ENCODE results near the gene GET4. TPM values are rescaled to one million over a fixed set of nuclear protein-coding genes. Genes with fewer than 3 reads are reported as not detected.

The GET4 gene, protein sequence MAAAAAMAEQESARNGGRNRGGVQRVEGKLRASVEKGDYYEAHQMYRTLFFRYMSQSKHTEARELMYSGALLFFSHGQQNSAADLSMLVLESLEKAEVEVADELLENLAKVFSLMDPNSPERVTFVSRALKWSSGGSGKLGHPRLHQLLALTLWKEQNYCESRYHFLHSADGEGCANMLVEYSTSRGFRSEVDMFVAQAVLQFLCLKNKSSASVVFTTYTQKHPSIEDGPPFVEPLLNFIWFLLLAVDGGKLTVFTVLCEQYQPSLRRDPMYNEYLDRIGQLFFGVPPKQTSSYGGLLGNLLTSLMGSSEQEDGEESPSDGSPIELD
- 26.6 TPM for total RNA-seq
- 10 to 100 TPM; 31.9 to 50.2 (median 42.3) TPM for polyA plus RNA-seq (ENCODE audit: insufficient read depth in 1 of 8, insufficient read length in 8 of 8, low replicate concordance in 1 of 8)
- long read RNA-seq, donor 1, full-length matches to known transcripts, result 8 of 8 reads
- long read RNA-seq, donor 1, partial matches to known transcripts, result 0 of 8 reads
- long read RNA-seq, donor 1, other reads (novel, unspliced or antisense), result 0 of 8 reads
- long read RNA-seq, donor 2, partial matches to known transcripts, result 0 of 4 reads
- long read RNA-seq, donor 2, other reads (novel, unspliced or antisense), result 0 of 4 reads
- long read RNA-seq, donor 3, full-length matches to known transcripts, result 34 of 34 reads
- long read RNA-seq, donor 3, partial matches to known transcripts, result 0 of 34 reads
- long read RNA-seq, donor 3, other reads (novel, unspliced or antisense), result 0 of 34 reads
- long read RNA-seq, donor 4, full-length matches to known transcripts, result 15 of 15 reads
- long read RNA-seq, donor 4, partial matches to known transcripts, result 0 of 15 reads
- long read RNA-seq, donor 4, other reads (novel, unspliced or antisense), result 0 of 15 reads
- long read RNA-seq, donor 5, full-length matches to known transcripts, result 43 of 43 reads
- long read RNA-seq, donor 5, partial matches to known transcripts, result 0 of 43 reads
- long read RNA-seq, donor 5, other reads (novel, unspliced or antisense), result 0 of 43 reads
- long read RNA-seq, donor 6, full-length matches to known transcripts, result 44 of 44 reads
- long read RNA-seq, donor 6, partial matches to known transcripts, result 0 of 44 reads
- long read RNA-seq, donor 6, other reads (novel, unspliced or antisense), result 0 of 44 reads
- long read RNA-seq, donor 7, transcript GET4-201 (9 exons, 2,090 nt), result major isoform, 19 of 19 reads
- long read RNA-seq, donor 7, partial matches to known transcripts, result 0 of 19 reads
- long read RNA-seq, donor 7, other reads (novel, unspliced or antisense), result 0 of 19 reads
- long read RNA-seq, donor 8, transcript GET4-201 (9 exons, 2,090 nt), result major isoform, 8 of 8 reads
- long read RNA-seq, donor 8, partial matches to known transcripts, result 0 of 8 reads
- long read RNA-seq, donor 8, other reads (novel, unspliced or antisense), result 0 of 8 reads
- long read RNA-seq, donor 9, full-length matches to known transcripts, result 12 of 12 reads
- long read RNA-seq, donor 9, partial matches to known transcripts, result 0 of 12 reads
- long read RNA-seq, donor 9, other reads (novel, unspliced or antisense), result 0 of 12 reads
- long read RNA-seq, donor 10, full-length matches to known transcripts, result 15 of 31 reads
- long read RNA-seq, donor 10, partial matches to known transcripts, result 16 of 31 reads
- long read RNA-seq, donor 10, other reads (novel, unspliced or antisense), result 0 of 31 reads
- long read RNA-seq, donor 11, full-length matches to known transcripts, result 16 of 16 reads
- long read RNA-seq, donor 11, partial matches to known transcripts, result 0 of 16 reads
- long read RNA-seq, donor 11, other reads (novel, unspliced or antisense), result 0 of 16 reads

DNA sequence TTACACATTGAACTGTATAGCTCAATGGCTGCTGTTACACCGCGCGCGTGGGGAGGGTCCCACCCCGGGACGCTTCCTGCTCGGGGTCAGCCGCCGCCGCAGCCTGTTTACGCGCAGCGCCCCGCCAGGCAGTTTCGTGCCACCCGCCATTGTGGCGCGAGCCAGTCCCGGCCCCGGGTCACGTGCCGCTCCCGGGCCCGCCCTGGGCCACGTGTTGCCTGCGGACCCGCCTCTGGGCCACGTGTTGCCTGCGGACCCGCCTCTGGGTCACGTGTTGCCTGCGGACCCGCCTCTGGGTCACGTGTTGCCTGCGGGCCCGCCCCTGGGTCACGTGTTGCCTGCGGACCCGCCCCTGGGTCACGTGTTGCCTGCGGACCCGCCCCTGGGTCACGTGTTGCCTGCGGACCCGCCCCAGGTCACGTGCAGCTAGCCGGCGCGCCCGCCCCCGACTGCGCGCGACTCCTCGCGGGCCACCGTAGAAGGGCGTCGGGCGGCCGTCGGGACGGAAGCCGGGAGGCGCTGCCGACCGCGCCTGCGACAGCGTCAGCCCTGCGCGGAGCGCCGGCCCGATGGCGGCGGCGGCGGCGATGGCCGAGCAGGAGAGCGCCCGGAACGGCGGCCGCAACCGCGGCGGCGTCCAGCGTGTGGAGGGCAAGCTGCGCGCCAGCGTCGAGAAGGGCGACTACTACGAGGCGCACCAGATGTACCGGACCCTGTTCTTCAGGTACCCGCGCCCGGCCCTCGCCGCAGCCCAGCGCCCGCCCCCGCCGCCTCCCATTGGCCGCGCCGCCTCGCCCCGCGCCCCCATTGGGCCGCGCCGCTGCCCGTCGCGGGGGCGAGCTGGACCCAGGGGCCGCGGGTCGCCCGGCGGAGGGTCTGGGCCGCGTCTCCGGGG, at the start of gene GET4:
Gene GET4, plus strand, starts transcription at position 478 of the 895 bp plus-strand sequence. Its CDS starts 92 bp downstream, at position 570.
- Histone ChIP-seq H3K4me1 (ENCODE audit: control insufficient read depth, insufficient read depth, low read length) (peaks cover 57% of the 10 kb centered on the region), H3K9me3 (replicated peaks; ENCODE audit: control insufficient read depth, low read depth, low read length) (no peaks in the 10 kb centered on the region), H3K27me3 (ENCODE audit: control insufficient read depth, insufficient read depth, low read length) (no peaks in the 10 kb centered on the region), H3K27ac (ENCODE audit: low read length) (peak within 1 kb of the TSS; percentile 87), H3K36me3 (ENCODE audit: control insufficient read depth, insufficient read depth, low read length) (peaks cover 36% of the 10 kb centered on the region), H3K4me3 (ENCODE audit: low read length) (peak within 1 kb of the TSS; percentile 71)
- WGBS (ENCODE audit: insufficient coverage), result under 1% methylated on average over 129 of the region's 129 CpGs
- peak; percentile 98 for DNase-seq

DNA sequence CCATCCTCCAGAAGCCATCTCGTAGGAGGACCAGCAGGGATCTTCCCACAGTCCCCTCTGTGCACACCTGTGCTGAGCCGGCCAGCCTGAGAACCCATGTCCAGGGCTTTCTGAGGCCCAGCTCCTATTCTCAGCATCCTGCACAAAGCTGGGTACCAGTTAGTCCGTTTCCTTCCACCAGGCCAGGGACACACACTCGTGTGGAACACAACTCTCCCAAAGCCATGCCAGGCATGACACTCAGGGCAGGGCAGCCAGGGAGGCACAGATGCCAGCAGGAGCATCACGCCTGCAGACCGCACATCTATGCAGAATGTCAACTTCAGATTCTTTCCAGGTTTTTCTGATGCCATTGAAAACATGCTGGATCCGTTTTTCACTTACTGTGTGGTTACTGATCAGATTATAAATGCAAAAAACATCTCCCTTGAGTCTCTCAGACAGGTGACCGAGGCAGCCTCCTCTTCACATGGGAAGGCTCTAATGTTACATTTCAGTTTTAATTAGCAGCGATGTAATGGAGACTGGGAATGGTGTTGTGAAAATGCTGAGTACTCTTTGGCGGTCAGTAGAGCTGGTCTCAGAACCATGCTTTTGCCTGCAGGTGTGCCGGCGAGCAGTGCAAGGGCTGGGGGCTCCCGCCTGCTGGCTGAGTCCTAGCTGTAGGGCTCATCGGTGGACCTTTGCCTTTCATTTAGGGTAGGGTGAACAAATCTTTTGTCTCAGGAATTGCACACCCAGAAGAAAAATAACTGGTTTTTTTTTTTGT, 47.4 kb upstream of the GET4 start:
- 75% methylated on average over 10 of the region's 14 CpGs for WGBS (ENCODE audit: insufficient coverage)
- Histone ChIP-seq H3K27me3 (ENCODE audit: control insufficient read depth, insufficient read depth, low read length) (no peaks in the 10 kb centered on the region), H3K9me3 (replicated peaks; ENCODE audit: control insufficient read depth, low read depth, low read length) (no peaks in the 10 kb centered on the region), H3K36me3 (ENCODE audit: control insufficient read depth, insufficient read depth, low read length) (peaks cover 22% of the 10 kb centered on the region), H3K27ac (ENCODE audit: low read length) (peak overlapping the region; percentile 42), H3K4me1 (ENCODE audit: control insufficient read depth, insufficient read depth, low read length) (peaks cover 69% of the 10 kb centered on the region), H3K4me3 (ENCODE audit: low read length) (no peak overlapping the region)
- DNase-seq, result no peak

DNA sequence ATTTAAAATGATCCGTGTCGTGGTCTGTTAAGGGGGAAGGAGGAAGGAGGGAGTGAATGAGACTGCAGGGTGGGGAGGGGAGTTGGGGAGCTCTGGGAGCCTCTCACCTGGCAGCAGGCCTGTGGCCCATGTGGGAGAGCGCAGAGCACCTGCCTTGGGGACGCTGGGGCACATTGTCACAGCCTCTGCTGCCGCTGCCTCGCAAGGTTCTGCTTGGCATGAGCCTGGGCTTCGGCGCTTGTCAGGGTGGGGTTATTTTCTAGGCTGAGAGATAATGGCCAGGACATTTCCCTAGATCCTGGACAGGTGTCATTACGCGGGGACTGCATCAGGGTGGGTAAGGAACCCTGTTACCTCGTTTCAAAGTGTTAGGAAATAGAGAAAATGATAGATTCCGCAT, 46.3 kb upstream of the GET4 start:
- H3K4me1 ChIP-seq (ENCODE audit: control insufficient read depth, insufficient read depth, low read length), result peaks cover 64% of the 10 kb centered on the region
- no peaks in the 10 kb centered on the region for H3K27me3 ChIP-seq (ENCODE audit: control insufficient read depth, insufficient read depth, low read length)
- DNase-seq, result no peak
- H3K4me3 ChIP-seq (ENCODE audit: low read length), result no peak overlapping the region
- H3K27ac ChIP-seq (ENCODE audit: low read length), result peak overlapping the region; percentile 81
- peaks cover 30% of the 10 kb centered on the region for H3K36me3 ChIP-seq (ENCODE audit: control insufficient read depth, insufficient read depth, low read length)
- H3K9me3 ChIP-seq (replicated peaks; ENCODE audit: control insufficient read depth, low read depth, low read length), result no peaks in the 10 kb centered on the region
- WGBS (ENCODE audit: insufficient coverage), result 83% methylated on average over 8 of the region's 12 CpGs

DNA sequence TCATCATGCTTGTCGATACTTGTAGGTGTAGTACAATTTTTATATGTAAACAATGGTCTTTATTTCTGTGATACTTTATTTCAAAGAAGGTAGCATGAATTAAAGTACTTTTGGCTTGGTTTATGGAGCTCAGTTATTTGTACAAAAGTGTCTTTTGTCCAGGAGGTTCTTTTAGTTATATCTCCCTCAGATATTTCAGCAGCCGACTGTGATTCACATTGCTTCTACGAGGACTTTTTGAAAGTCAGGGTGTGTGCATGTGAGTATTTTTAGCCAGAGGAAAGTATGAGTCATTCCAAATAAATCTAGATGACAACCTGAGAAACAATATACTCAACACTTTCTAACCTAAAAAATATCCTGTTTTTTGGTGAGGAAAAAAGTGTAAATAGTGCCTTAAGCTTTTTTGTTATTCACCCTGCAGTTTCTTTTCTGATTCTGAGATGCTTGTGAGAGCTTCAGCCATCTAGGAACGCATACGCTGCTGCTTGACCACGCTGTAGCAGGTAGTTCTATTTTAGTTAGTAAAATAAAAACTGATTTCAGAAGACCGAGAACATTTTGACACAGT, 44.7 kb upstream of the GET4 start:
- Histone ChIP-seq H3K4me1 (ENCODE audit: control insufficient read depth, insufficient read depth, low read length) (peaks cover 64% of the 10 kb centered on the region), H3K27ac (ENCODE audit: low read length) (peak overlapping the region; percentile 81), H3K4me3 (ENCODE audit: low read length) (no peak overlapping the region), H3K9me3 (replicated peaks; ENCODE audit: control insufficient read depth, low read depth, low read length) (no peaks in the 10 kb centered on the region), H3K27me3 (ENCODE audit: control insufficient read depth, insufficient read depth, low read length) (no peaks in the 10 kb centered on the region), H3K36me3 (ENCODE audit: control insufficient read depth, insufficient read depth, low read length) (peaks cover 44% of the 10 kb centered on the region)
- no CpG with 5 or more reads among the region's 7 CpGs for WGBS (ENCODE audit: insufficient coverage)
- peak; percentile 93 for DNase-seq

DNA sequence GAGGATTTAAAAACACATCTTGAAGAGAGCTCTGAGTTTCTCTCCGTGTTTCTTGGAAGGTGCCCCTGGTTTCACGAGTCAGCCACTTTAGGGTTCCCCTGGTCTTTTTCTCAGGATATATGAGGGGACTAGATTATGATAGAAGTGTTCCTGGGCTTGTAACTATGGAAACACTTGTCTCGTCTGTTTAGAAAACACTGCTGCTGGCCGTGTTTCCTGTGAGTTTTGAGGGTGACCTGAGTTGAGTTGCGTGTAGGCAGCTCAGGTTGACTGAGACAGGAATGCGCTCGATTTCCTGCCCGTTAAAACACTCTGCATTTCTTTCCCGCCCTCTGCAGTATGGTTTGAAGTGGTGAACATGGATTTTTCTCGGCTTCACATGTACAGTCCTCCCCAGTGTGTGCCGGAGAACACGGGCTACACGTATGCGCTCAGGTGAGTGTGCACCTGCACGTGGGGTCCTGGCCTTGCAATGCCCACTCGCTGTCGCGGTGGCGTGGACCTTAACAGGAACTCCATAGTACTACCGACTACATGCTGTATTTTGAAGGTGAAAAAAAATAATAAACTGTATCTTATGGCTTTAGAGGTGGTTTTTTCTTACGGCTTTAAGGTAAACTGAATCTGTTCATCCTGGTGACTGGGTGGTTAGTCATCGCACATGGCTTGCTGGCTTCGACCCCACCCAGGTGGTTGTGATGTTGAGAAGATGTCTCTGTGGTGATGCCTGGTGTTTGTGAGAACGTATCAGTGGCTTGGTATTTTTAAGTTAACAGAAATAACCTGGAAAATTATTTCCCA, 44.0 kb upstream of the GET4 start, which contains the start of gene SUN1:
Gene SUN1, plus strand, starts transcription at position 310 of the 801 bp plus-strand sequence. Its CDS starts 49 bp downstream, at position 359.
- peak; percentile 81 for DNase-seq
- Histone ChIP-seq H3K4me1 (ENCODE audit: control insufficient read depth, insufficient read depth, low read length) (peaks cover 67% of the 10 kb centered on the region), H3K36me3 (ENCODE audit: control insufficient read depth, insufficient read depth, low read length) (peaks cover 50% of the 10 kb centered on the region), H3K27ac (ENCODE audit: low read length) (peak within 1 kb of the TSS; percentile 81), H3K4me3 (ENCODE audit: low read length) (no peak within 1 kb of the TSS), H3K27me3 (ENCODE audit: control insufficient read depth, insufficient read depth, low read length) (no peaks in the 10 kb centered on the region), H3K9me3 (replicated peaks; ENCODE audit: control insufficient read depth, low read depth, low read length) (no peaks in the 10 kb centered on the region)
- 38% methylated on average over 8 of the region's 24 CpGs for WGBS (ENCODE audit: insufficient coverage)

DNA sequence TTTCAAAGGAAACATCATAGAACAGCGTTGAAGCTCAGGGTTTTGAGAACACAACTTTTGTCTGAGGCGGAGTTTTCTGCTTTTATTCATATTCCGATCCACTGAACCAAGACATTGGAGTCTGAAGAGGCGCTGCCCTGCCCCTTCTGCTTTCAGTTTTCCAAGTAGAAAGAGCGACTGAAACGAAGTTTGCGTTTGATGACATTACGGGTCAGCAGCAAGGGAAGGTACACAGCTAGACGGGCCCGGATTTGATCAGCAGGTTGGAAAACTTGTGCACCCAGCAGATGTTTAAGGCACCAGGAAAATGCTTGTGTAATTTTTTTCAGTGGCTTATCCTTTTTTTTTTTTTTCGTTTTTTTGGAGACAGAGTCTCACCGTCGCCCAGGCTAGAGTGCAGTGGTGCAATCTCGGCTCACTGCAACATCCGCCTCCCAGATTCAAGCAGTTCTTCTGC, 43.4 kb upstream of the GET4 start:
- H3K27ac ChIP-seq (ENCODE audit: low read length), result peak overlapping the region; percentile 81
- no peak overlapping the region for H3K4me3 ChIP-seq (ENCODE audit: low read length)
- H3K4me1 ChIP-seq (ENCODE audit: control insufficient read depth, insufficient read depth, low read length), result peaks cover 69% of the 10 kb centered on the region
- H3K9me3 ChIP-seq (replicated peaks; ENCODE audit: control insufficient read depth, low read depth, low read length), result no peaks in the 10 kb centered on the region
- WGBS (ENCODE audit: insufficient coverage), result 85% methylated on average over 12 of the region's 15 CpGs
- no peaks in the 10 kb centered on the region for H3K27me3 ChIP-seq (ENCODE audit: control insufficient read depth, insufficient read depth, low read length)
- no peak for DNase-seq
- H3K36me3 ChIP-seq (ENCODE audit: control insufficient read depth, insufficient read depth, low read length), result peaks cover 53% of the 10 kb centered on the region

DNA sequence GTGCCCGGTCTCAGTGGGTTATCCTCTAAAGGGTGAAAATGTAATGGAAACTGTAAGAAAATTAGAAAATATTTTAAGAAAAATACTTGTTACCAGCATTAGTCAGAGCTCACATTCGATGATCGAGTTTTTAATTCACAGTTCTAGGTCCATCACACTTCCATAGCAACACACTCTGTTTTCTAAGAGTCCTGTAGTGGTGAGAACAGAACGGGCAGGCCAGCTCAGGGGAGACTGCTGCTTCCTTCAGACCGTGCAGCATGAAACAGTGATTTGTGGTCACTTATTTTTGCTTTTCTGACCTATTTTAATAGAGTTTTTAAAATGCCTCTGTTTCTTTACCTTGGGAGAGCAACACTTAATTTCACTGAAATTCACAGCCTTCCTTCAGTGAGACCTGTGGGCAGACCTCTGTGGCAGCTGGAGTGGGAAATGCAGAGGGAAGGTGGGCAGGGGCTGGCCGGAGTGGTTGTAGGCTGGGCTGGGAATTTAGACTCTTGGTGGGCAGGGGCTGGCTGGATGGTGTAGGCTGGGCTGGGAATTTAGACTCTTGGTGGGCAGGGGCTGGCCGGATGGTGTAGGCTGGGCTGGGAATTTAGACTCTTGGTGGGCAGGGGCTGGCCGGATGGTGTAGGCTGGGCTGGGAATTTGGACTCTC, 42.6 kb upstream of the GET4 start:
- peaks cover 52% of the 10 kb centered on the region for H3K36me3 ChIP-seq (ENCODE audit: control insufficient read depth, insufficient read depth, low read length)
- H3K4me1 ChIP-seq (ENCODE audit: control insufficient read depth, insufficient read depth, low read length), result peaks cover 65% of the 10 kb centered on the region
- peak overlapping the region; percentile 35 for H3K27ac ChIP-seq (ENCODE audit: low read length)
- no peak overlapping the region for H3K4me3 ChIP-seq (ENCODE audit: low read length)
- no peaks in the 10 kb centered on the region for H3K9me3 ChIP-seq (replicated peaks; ENCODE audit: control insufficient read depth, low read depth, low read length)
- no peak for DNase-seq
- 100% methylated on average over 2 of the region's 8 CpGs for WGBS (ENCODE audit: insufficient coverage)
- H3K27me3 ChIP-seq (ENCODE audit: control insufficient read depth, insufficient read depth, low read length), result no peaks in the 10 kb centered on the region
